DND-41 (cell line): Measurements from ENCODE around the gene VWA8.
"Not testable (repeated sequence)": the region's sequence is repeated elsewhere in the genome, so short reads cannot be mapped to it uniquely, and the experiment has no call there.

ENCODE experiments used
- ATAC-seq: fragments of 200-7000 bp; cut with Tn5 transposase; 3 replicates; pipeline ENCODE4 v1.9.1; 2021; ENCODE audit warnings: low read depth; ENCODE audit not compliant: insufficient read depth
- DNase-seq: peaks from one replicate; pipeline ENCODE4 v3.0.0-alpha.2; 2020
- H2AFZ ChIP-seq: 2 replicates; pipeline ENCODE4 v1.6.0; 2012; ENCODE audit warnings: low read depth, low read length
- H3K27ac ChIP-seq: 2 replicates; pipeline ENCODE4 v1.5.1; 2012; ENCODE audit warnings: low read length, inconsistent platforms
- H3K27me3 ChIP-seq: fragments of 200-600 bp; sonication (generic); 2 replicates; pipeline ENCODE4 v1.6.0; 2012; ENCODE audit warnings: low read length, mild to moderate bottlenecking, inconsistent platforms; ENCODE audit not compliant: insufficient read depth, poor library complexity
- H3K36me3 ChIP-seq: 2 replicates; pipeline ENCODE4 v1.5.1; 2012; ENCODE audit warnings: low read length, inconsistent platforms; ENCODE audit not compliant: insufficient read depth
- H3K4me1 ChIP-seq: 2 replicates; pipeline ENCODE4 v1.5.1; 2012; ENCODE audit warnings: mild to moderate bottlenecking, low read length; ENCODE audit not compliant: insufficient read depth
- H3K4me2 ChIP-seq: 2 replicates; pipeline ENCODE4 v1.6.0; 2012; ENCODE audit warnings: mild to moderate bottlenecking, moderate library complexity, low read length, inconsistent platforms; ENCODE audit not compliant: insufficient read depth
- H3K4me3 ChIP-seq, 2 experiments: fragments of 200-600 bp in 1 of 2; shearing (Covaris generic) in 1 of 2; 2 replicates each; pipeline ENCODE4 v1.5.1; 2012 to 2016; ENCODE audit warnings: inconsistent platforms in 2 of 2, low read length in 2 of 2, mild to moderate bottlenecking in 2 of 2, low read depth in 1 of 2, moderate library complexity in 1 of 2
- H3K79me2 ChIP-seq: 2 replicates; pipeline ENCODE4 v1.6.0; 2012; ENCODE audit warnings: low read length, inconsistent platforms; ENCODE audit not compliant: insufficient read depth
- H3K9ac ChIP-seq: 2 replicates; pipeline ENCODE4 v1.6.0; 2012; ENCODE audit warnings: low read depth, mild to moderate bottlenecking, inconsistent platforms, low read length, moderate library complexity
- H3K9me3 ChIP-seq: 2 replicates; pipeline ENCODE4 v1.5.1; 2012; ENCODE audit warnings: low read length, moderate library complexity, mild to moderate bottlenecking, inconsistent platforms; ENCODE audit not compliant: insufficient read depth, severe bottlenecking
- H4K20me1 ChIP-seq: 2 replicates; pipeline ENCODE4 v1.6.0; 2012; ENCODE audit warnings: low read length; ENCODE audit not compliant: insufficient read depth
- EZH2 ChIP-seq: IDR thresholded peaks from 3 replicates; pipeline ENCODE4 v1.6.1; 2012; ENCODE audit warnings: borderline replicate concordance, low read depth, mild to moderate bottlenecking, moderate library complexity, low read length, inconsistent platforms; ENCODE audit not compliant: severe bottlenecking
- TF ChIP-seq, protein P1 (sequence below): IDR thresholded peaks from 2 replicates; pipeline ENCODE4 v1.5.1; 2012; ENCODE audit warnings: borderline replicate concordance, low read length, moderate library complexity, mild to moderate bottlenecking; ENCODE audit not compliant: poor library complexity, severe bottlenecking; ENCODE audit errors: extremely low read depth

The VWA8 gene

DNA sequence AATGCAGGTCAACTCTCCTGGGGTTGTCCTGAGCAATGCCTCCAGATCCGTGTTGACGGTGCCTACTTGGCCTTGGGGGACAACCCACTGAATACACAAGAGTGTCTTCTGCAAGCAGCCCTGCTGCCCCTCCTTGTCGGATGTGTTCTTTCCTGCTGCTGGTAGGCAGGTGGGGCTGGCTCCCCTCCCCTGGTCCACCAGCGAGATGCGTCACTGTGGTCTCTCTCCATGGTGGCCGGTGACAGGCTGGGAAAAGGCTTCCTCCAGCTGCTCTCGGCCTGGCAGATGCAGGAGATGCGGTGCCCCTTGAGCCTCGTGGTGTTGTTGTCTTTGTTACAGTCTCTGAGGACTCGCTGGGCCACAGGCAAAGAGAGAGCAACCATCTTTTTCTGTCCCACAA lies 418.6 kb downstream of the VWA8 start:
- no peaks in the 10 kb centered on the region for H4K20me1 ChIP-seq
- H3K79me2 ChIP-seq = no peaks in the 10 kb centered on the region
- no peak for DNase-seq
- no peak for ATAC-seq
- no peaks in the 10 kb centered on the region for H3K9me3 ChIP-seq
- no peak overlapping the region for H3K4me2 ChIP-seq
- no peak overlapping the region for H2AFZ ChIP-seq
- TF ChIP-seq, protein P1, sequence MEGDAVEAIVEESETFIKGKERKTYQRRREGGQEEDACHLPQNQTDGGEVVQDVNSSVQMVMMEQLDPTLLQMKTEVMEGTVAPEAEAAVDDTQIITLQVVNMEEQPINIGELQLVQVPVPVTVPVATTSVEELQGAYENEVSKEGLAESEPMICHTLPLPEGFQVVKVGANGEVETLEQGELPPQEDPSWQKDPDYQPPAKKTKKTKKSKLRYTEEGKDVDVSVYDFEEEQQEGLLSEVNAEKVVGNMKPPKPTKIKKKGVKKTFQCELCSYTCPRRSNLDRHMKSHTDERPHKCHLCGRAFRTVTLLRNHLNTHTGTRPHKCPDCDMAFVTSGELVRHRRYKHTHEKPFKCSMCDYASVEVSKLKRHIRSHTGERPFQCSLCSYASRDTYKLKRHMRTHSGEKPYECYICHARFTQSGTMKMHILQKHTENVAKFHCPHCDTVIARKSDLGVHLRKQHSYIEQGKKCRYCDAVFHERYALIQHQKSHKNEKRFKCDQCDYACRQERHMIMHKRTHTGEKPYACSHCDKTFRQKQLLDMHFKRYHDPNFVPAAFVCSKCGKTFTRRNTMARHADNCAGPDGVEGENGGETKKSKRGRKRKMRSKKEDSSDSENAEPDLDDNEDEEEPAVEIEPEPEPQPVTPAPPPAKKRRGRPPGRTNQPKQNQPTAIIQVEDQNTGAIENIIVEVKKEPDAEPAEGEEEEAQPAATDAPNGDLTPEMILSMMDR = no peak
- TF ChIP-seq EZH2 = no peak
- no peaks in the 10 kb centered on the region for H3K36me3 ChIP-seq
- no peak overlapping the region for H3K4me3 ChIP-seq
- H3K9ac ChIP-seq = no peak overlapping the region
- no peaks in the 10 kb centered on the region for H3K27me3 ChIP-seq
- H3K27ac ChIP-seq = no peak overlapping the region
- H3K4me1 ChIP-seq = no peaks in the 10 kb centered on the region

DNA sequence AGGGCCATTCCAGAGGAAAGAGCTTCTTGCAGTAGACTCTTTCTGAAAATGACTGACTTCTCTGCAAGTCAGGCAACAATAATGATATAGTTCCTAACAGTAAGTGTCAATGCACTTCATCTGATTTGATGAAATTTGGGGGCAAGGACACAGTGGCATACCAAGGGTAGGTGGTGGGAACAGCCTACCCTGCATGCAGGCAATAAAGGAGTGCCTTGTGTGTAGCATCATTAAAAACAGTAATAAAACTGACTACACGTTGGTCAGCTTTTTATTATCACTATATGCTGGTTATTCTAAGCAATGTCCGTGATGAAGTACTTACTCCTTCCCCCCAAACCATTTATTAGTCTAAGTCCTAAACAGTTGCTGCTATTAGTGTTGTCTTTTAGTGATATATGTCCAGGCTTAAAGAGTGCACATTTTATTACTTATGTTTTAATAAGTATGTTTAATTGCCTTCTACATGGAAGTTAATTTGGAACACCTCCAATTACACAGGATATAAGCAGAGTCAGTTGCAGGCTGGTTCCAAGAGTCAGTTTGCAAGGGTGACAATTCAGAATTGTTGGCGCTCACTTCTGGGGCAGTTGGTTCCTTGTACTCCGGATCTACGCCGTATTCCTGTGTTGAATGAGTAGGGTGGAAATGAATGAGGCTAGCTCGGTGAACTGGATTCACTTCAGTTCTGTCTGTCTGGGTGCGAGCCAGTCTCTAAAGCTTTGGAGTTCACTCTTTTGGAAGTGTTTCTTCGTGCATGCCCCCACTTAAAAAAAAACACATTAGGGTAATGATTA lies 419.6 kb downstream of the VWA8 start:
- H3K4me1 ChIP-seq = no peaks in the 10 kb centered on the region
- ATAC-seq (no peak), DNase-seq (no peak)
- no peak overlapping the region for H3K4me2 ChIP-seq
- H3K4me3 ChIP-seq = no peak overlapping the region
- H3K27me3 ChIP-seq = no peaks in the 10 kb centered on the region
- no peaks in the 10 kb centered on the region for H3K36me3 ChIP-seq
- TF ChIP-seq, protein P1 = no peak
- TF ChIP-seq EZH2 = no peak
- no peak overlapping the region for H3K9ac ChIP-seq
- no peak overlapping the region for H2AFZ ChIP-seq
- H3K27ac ChIP-seq = no peak overlapping the region
- no peaks in the 10 kb centered on the region for H3K9me3 ChIP-seq
- H3K79me2 ChIP-seq = no peaks in the 10 kb centered on the region
- H4K20me1 ChIP-seq = no peaks in the 10 kb centered on the region

GRCh38 chr13:41540240-41540639 lies 420.7 kb downstream of the VWA8 start:
- H3K4me2 ChIP-seq, H3K9ac ChIP-seq, H3K4me1 ChIP-seq, H3K27ac ChIP-seq, H4K20me1 ChIP-seq, H3K79me2 ChIP-seq, H3K9me3 ChIP-seq, DNase-seq, ATAC-seq, H3K27me3 ChIP-seq, H3K36me3 ChIP-seq, H2AFZ ChIP-seq, H3K4me3 ChIP-seq: not testable (repeated sequence)

GRCh38 chr13:41533266-41534052 lies 427.4 kb downstream of the VWA8 start:
- Histone ChIP-seq H2AFZ (peak overlapping the region; percentile 25; the same call in 1 of the 2 replicates), H3K4me2 (no peak overlapping the region), H3K79me2 (no peaks in the 10 kb centered on the region), H4K20me1 (no peaks in the 10 kb centered on the region), H3K4me1 (no peaks in the 10 kb centered on the region), H3K36me3 (no peaks in the 10 kb centered on the region), H3K9ac (no peak overlapping the region), H3K27me3 (no peaks in the 10 kb centered on the region), H3K4me3 (no peak overlapping the region), H3K27ac (no peak overlapping the region), H3K9me3 (no peaks in the 10 kb centered on the region)
- ATAC-seq = no peak
- DNase-seq = no peak
- TF ChIP-seq EZH2 = no peak
- TF ChIP-seq, protein P1 = no peak
